Liver (tissue), 9 donors: ENCODE data around the gene PIP5K1C. TPM values are rescaled to one million over a fixed set of nuclear protein-coding genes. Genes with fewer than 3 reads are reported as not detected.

Source experiments
- DNase-seq: peaks from one replicate; pipeline ENCODE4 v3.0.0-alpha.2; 2017; ENCODE audit warnings: low spot score
- H3K27ac ChIP-seq, 2 donors: one replicate each; pipeline ENCODE4 v1.7.0; 2013; ENCODE audit warnings: inconsistent platforms in 2 of 2, low read length in 2 of 2, control low read depth in 1 of 2, low read depth in 1 of 2, mild to moderate bottlenecking in 1 of 2
- H3K27me3 ChIP-seq, 4 donors: one replicate each; pipeline versions ENCODE4 v1.6.1 to v1.7.0; 2013; ENCODE audit warnings: low read length in 3 of 4, inconsistent platforms in 1 of 4, mild to moderate bottlenecking in 1 of 4, moderate library complexity in 1 of 4; ENCODE audit not compliant: control insufficient read depth in 4 of 4, insufficient read depth in 4 of 4
- H3K36me3 ChIP-seq, 4 donors: one replicate each; pipeline versions ENCODE4 v1.6.1 to v1.7.0; 2013; ENCODE audit warnings: low read length in 3 of 4, mild to moderate bottlenecking in 3 of 4, low read depth in 1 of 4, moderate library complexity in 1 of 4; ENCODE audit not compliant: control insufficient read depth in 4 of 4, insufficient read depth in 3 of 4
- H3K4me1 ChIP-seq, 4 donors: one replicate each; pipeline versions ENCODE4 v1.6.1 to v1.7.0; 2013; ENCODE audit warnings: low read length in 3 of 4, mild to moderate bottlenecking in 3 of 4, moderate library complexity in 1 of 4; ENCODE audit not compliant: control insufficient read depth in 4 of 4, insufficient read depth in 4 of 4
- H3K4me3 ChIP-seq, 3 donors: one replicate each; pipeline versions ENCODE4 v1.6.1 to v1.7.0; 2013; ENCODE audit warnings: low read length in 3 of 3, control low read depth in 1 of 3, low read depth in 1 of 3, mild to moderate bottlenecking in 1 of 3
- H3K9ac ChIP-seq, 2 donors: one replicate each; pipeline ENCODE4 v1.7.0; 2013; ENCODE audit warnings: low read length in 2 of 2, mild to moderate bottlenecking in 2 of 2, moderate library complexity in 2 of 2, control low read depth in 1 of 2, low read depth in 1 of 2
- H3K9me3 ChIP-seq, 4 donors: one replicate each; pipeline versions ENCODE4 v1.6.1 to v1.7.0; 2013; ENCODE audit warnings: low read length in 3 of 4; ENCODE audit not compliant: control insufficient read depth in 4 of 4
- ATF3 ChIP-seq: IDR thresholded peaks from 2 replicates; pipeline ENCODE4 v1.6.1; 2016; ENCODE audit warnings: antibody characterized with exemption
- EGR1 ChIP-seq, 2 donors: IDR thresholded peaks; 2 replicates each; pipeline ENCODE4 v1.6.1; 2016 to 2018; ENCODE audit warnings: antibody characterized with exemption in 2 of 2, low read depth in 2 of 2
- FOXA1 ChIP-seq: IDR thresholded peaks from 2 replicates; pipeline ENCODE4 v1.6.1; 2016; ENCODE audit warnings: antibody characterized with exemption
- FOXA2 ChIP-seq: IDR thresholded peaks from 2 replicates; pipeline ENCODE4 v1.6.1; 2016; ENCODE audit warnings: antibody characterized with exemption
- GABPA ChIP-seq, 2 donors: IDR thresholded peaks in 1 of 2; conservative IDR thresholded peaks in 1 of 2; 2 replicates each; pipeline ENCODE4 v1.6.1; 2016; ENCODE audit warnings: antibody characterized with exemption in 2 of 2, mild to moderate bottlenecking in 1 of 2, moderate library complexity in 1 of 2
- HNF4A ChIP-seq, 2 donors: conservative IDR thresholded peaks; 2 replicates each; pipeline ENCODE4 v1.6.1; 2016; ENCODE audit warnings: antibody characterized with exemption in 2 of 2, mild to moderate bottlenecking in 2 of 2
- HNF4G ChIP-seq: IDR thresholded peaks from 2 replicates; pipeline ENCODE4 v1.6.1; 2016; ENCODE audit warnings: antibody characterized with exemption
- MAX ChIP-seq: IDR thresholded peaks from 2 replicates; pipeline ENCODE4 v1.6.1; 2016; ENCODE audit warnings: antibody characterized with exemption
- RAD21 ChIP-seq, 2 donors: IDR thresholded peaks; 2 replicates each; pipeline ENCODE4 v1.6.1; 2016; ENCODE audit warnings: antibody characterized with exemption in 2 of 2, mild to moderate bottlenecking in 2 of 2
- SP1 ChIP-seq: IDR thresholded peaks from 2 replicates; pipeline ENCODE4 v1.6.1; 2018; ENCODE audit warnings: antibody characterized with exemption, mild to moderate bottlenecking
- YY1 ChIP-seq: IDR thresholded peaks from 2 replicates; pipeline ENCODE4 v1.6.1; 2016; ENCODE audit warnings: antibody characterized with exemption, mild to moderate bottlenecking
- ZBTB33 ChIP-seq: IDR thresholded peaks from 2 replicates; pipeline ENCODE4 v1.6.1; 2016; ENCODE audit warnings: antibody characterized with exemption
- WGBS: extraction: QIAGEN DNeasy Blood & Tissue Kit; methylation state at CpG from one replicate; pipeline ENCODE4 v1.1.7; 2013; 5-methylcytosine and 5-hydroxymethylcytosine counted together
- polyA plus RNA-seq, 2 donors: library from polyadenylated mRNA; stranded (reverse) in 1 of 2; unstranded in 1 of 2; fragments of 200-250 nt in 1 of 2; fragments of >200 nt in 1 of 2; fragmentation: Nextera tagmentation in 1 of 2; extraction: Ambion mirVana in 1 of 2; gene quantifications; one replicate each; pipeline versions ENCODE4 v1.2.1 to v1.2.3, GENCODE V29; 2013 to 2015
- total RNA-seq, 2 donors: library from RNA; depleted of rRNA; stranded (reverse); fragments of >200 nt; gene quantifications; one replicate each; pipeline ENCODE4 v1.2.3, GENCODE V29; 2014
- TF ChIP-seq, protein P1 (sequence below): IDR thresholded peaks from 2 replicates; pipeline ENCODE4 v1.6.1; 2016; ENCODE audit warnings: antibody characterized with exemption, mild to moderate bottlenecking
- donor health status: healthy.
- donor health status: healthy.
- donor health status: healthy.
- donor health status: healthy.
- donor health status: healthy.

Gene PIP5K1C
- total and polyA plus RNA-seq, 4 donors = 1.8 to 7.4 (median 6.0) TPM

DNA sequence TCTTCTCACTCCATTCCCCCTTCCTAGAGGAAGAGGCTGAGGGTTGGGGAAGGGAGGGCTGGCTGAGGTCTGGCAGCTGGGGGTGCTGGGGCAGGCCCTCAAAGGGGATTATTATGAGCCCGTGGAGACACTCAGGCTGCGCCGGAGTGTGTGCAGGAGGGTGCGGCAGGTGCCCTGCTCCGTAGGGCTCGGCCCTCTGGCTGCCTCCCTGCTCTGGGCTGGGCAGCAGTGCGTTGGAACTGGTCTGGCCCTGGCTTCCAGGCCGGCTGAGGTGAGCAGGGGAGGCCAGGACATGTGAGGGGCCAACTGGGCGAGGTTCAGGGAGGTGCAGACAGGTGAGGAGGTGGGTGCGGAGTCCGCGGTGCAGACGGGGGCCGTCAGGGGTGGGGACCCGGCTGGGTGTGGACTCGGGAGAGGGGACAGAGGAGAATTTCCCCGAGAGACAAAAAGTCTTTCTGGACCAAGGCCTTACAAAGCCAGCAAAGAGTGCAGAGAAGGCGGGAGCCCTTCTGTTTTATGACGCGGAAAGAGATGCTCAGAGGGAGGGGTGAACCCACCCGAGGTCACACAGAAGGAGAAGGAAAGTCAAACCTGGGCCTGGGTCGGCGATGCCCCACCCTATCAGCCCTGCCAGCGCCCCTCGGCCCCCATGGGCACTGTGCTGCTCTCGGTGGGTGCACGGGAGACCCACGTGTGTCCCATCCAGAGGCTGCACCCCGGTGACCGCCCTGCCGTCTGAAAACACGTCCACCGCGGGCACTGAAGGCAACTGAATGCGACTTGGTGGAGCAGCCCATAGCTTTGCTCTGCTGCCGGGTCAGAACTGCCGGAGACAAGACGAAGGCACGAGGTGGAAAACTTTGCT is 31.0 kb downstream of the PIP5K1C start:
- DNase-seq = no peak
- peaks cover 0 to 6% (median 2%) of the 10 kb centered on the region in 4 donors for H3K4me1 ChIP-seq
- WGBS = 88% methylated on average over 39 of the region's 39 CpGs

GRCh38 chr19:3668331-3669081 is 31.8 kb downstream of the PIP5K1C start:
- Histone ChIP-seq H3K9me3 (no peaks in the 10 kb centered on the region), H3K27me3 (no peaks in the 10 kb centered on the region), H3K4me1 (peaks cover 0 to 6% (median 2%) of the 10 kb centered on the region in 4 donors), H3K27ac (no peak overlapping the region), H3K9ac (no peak overlapping the region), H3K36me3 (peaks cover 0 to 7% (median 3%) of the 10 kb centered on the region in 4 donors), H3K4me3 (no peak overlapping the region)
- WGBS = 88% methylated on average over 34 of the region's 34 CpGs
- TF ChIP-seq, protein P1, sequence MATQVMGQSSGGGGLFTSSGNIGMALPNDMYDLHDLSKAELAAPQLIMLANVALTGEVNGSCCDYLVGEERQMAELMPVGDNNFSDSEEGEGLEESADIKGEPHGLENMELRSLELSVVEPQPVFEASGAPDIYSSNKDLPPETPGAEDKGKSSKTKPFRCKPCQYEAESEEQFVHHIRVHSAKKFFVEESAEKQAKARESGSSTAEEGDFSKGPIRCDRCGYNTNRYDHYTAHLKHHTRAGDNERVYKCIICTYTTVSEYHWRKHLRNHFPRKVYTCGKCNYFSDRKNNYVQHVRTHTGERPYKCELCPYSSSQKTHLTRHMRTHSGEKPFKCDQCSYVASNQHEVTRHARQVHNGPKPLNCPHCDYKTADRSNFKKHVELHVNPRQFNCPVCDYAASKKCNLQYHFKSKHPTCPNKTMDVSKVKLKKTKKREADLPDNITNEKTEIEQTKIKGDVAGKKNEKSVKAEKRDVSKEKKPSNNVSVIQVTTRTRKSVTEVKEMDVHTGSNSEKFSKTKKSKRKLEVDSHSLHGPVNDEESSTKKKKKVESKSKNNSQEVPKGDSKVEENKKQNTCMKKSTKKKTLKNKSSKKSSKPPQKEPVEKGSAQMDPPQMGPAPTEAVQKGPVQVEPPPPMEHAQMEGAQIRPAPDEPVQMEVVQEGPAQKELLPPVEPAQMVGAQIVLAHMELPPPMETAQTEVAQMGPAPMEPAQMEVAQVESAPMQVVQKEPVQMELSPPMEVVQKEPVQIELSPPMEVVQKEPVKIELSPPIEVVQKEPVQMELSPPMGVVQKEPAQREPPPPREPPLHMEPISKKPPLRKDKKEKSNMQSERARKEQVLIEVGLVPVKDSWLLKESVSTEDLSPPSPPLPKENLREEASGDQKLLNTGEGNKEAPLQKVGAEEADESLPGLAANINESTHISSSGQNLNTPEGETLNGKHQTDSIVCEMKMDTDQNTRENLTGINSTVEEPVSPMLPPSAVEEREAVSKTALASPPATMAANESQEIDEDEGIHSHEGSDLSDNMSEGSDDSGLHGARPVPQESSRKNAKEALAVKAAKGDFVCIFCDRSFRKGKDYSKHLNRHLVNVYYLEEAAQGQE = no peak
- no peak for TF ChIP-seq ZBTB33
- no peak for TF ChIP-seq EGR1 (IDR thresholded peaks at IDR 0.05; ENCODE audit: low read depth in 2 of 2)
- no peak for TF ChIP-seq HNF4G
- no peak for TF ChIP-seq YY1
- no peak for TF ChIP-seq SP1
- no peak for TF ChIP-seq ATF3
- TF ChIP-seq RAD21 (IDR thresholded peaks at IDR 0.05) = no peak
- no peak for TF ChIP-seq HNF4A (conservative IDR thresholded peaks at IDR 0.05)
- no peak for TF ChIP-seq FOXA2
- TF ChIP-seq GABPA (IDR thresholded peaks at IDR 0.05 in 1 of 2, conservative IDR thresholded peaks at IDR 0.05 in 1 of 2) = no peak
- no peak for TF ChIP-seq MAX
- no peak for DNase-seq

More for the DNA sequence above, 31.0 kb downstream of the PIP5K1C start:
- Histone ChIP-seq H3K9ac (no peak overlapping the region), H3K9me3 (no peaks in the 10 kb centered on the region), H3K27me3 (no peaks in the 10 kb centered on the region), H3K4me3 (no peak overlapping the region), H3K36me3 (peaks cover 0 to 2% (median 0%) of the 10 kb centered on the region in 4 donors), H3K27ac (no peak overlapping the region)
- no peak for TF ChIP-seq FOXA2
- TF ChIP-seq YY1 = no peak
- no peak for TF ChIP-seq FOXA1
- TF ChIP-seq MAX = no peak
- no peak for TF ChIP-seq ATF3
